ENCODE data around the gene ASMTL. TPM values are rescaled to one million over a fixed set of nuclear protein-coding genes. Genes with fewer than 3 reads are reported as not detected.

The ASMTL gene
- total and polyA plus RNA-seq, 2 of the 13 experiments (the other 11 are each of a cell fraction or from before 2014, with no cell fraction given): 5.6 to 16.3 TPM

DNA sequence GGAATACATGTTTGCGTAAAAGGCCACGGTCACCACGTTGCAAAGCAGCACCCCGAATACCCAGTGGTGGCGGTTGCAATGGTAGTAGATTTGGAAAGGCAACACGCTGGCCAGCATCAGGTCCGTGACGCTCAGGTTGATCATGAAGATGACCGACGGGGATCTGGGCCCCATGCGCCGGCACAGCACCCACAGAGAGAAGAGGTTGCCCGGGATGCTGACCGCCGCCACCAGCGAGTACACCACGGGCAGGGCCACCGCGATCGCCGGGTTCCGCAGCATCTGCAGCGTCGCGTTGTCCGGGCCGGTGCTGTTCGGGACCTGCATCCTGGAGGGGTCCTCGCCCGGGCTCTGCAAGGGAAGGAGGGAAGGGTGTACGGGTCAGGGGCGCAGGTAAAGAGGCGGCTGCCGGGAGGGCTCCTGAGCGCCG is 13.5 kb upstream of the ASMTL start:
- H3K4me3 ChIP-seq (replicated peaks in 1 of 3; ENCODE audit: insufficient read depth in 1 of 3, low read depth in 2 of 3, low read length in 3 of 3): no peak overlapping the region
- no peaks in the 10 kb centered on the region for H3K27me3 ChIP-seq (ENCODE audit: control insufficient read depth in 1 of 2, insufficient read depth in 2 of 2, low read length in 2 of 2)
- no peak overlapping the region for H3K4me2 ChIP-seq (ENCODE audit: low read depth, low read length)
- H4K20me1 ChIP-seq (ENCODE audit: insufficient read depth, low read length): no peaks in the 10 kb centered on the region
- no peak overlapping the region for H2AFZ ChIP-seq (ENCODE audit: low read length)
- ChIA-PET POLR2A (no interaction called here), CTCF (ENCODE audit: low intra/inter-chr PET ratio, low total read pairs) (no interaction called here)
- in situ Hi-C loops (cut with HindIII; ENCODE audit: extremely low pct_ligation_motif_present, low pct_unique_long_range_greater_than_20kb): loop anchor here (5.0 to 25.0 kb wide), 2 partner anchors 116 to 1146 kb away; no protein-coding TSS in a partner anchor
- DNase-seq (ENCODE audit: low spot score) (no peak), ATAC-seq (no peak), FAIRE-seq (no peak)
- intact Hi-C loops (cut with micrococcal nuclease; ENCODE audit: unreplicated experiment): no loop called here
- no peaks in the 10 kb centered on the region for H3K4me1 ChIP-seq (ENCODE audit: insufficient read depth, low read length)
- no peaks in the 10 kb centered on the region for H3K79me2 ChIP-seq (ENCODE audit: insufficient read depth, low read length)
- H3K9ac ChIP-seq (ENCODE audit: insufficient read depth, low read depth, low read length): no peak overlapping the region
- H3K36me3 ChIP-seq (replicated peaks in 1 of 2; ENCODE audit: control insufficient read depth in 1 of 2, insufficient read depth in 2 of 2, low read length in 2 of 2): no peaks in the 10 kb centered on the region
- 95% methylated on average over 30 of the region's 36 CpGs for WGBS (ENCODE audit: low lambda C conversion rate)
- no peak overlapping the region for H3K27ac ChIP-seq (ENCODE audit: extremely low read length, insufficient read depth, low read length)
- TF ChIP-seq HNRNPUL1 (IDR thresholded peaks at IDR 0.05; ENCODE audit: low read depth, low read length) (no peak), ARHGAP35 (CRISPR knock-in tag; IDR thresholded peaks at IDR 0.05; ENCODE audit: borderline replicate concordance) (no peak), ZNF101 (CRISPR knock-in tag; IDR thresholded peaks at IDR 0.05; ENCODE audit: borderline replicate concordance, low read depth) (no peak), ZFP36L2 (CRISPR knock-in tag; IDR thresholded peaks at IDR 0.05) (no peak), JUN (CRISPR knock-in tag; IDR thresholded peaks at IDR 0.05) (no peak), POGZ (CRISPR knock-in tag; IDR thresholded peaks at IDR 0.05) (no peak), HHEX (CRISPR knock-in tag; IDR thresholded peaks at IDR 0.05) (no peak), YEATS2 (CRISPR knock-in tag; IDR thresholded peaks at IDR 0.05; ENCODE audit: borderline replicate concordance) (no peak)
- TF ChIP-seq, protein P1, sequence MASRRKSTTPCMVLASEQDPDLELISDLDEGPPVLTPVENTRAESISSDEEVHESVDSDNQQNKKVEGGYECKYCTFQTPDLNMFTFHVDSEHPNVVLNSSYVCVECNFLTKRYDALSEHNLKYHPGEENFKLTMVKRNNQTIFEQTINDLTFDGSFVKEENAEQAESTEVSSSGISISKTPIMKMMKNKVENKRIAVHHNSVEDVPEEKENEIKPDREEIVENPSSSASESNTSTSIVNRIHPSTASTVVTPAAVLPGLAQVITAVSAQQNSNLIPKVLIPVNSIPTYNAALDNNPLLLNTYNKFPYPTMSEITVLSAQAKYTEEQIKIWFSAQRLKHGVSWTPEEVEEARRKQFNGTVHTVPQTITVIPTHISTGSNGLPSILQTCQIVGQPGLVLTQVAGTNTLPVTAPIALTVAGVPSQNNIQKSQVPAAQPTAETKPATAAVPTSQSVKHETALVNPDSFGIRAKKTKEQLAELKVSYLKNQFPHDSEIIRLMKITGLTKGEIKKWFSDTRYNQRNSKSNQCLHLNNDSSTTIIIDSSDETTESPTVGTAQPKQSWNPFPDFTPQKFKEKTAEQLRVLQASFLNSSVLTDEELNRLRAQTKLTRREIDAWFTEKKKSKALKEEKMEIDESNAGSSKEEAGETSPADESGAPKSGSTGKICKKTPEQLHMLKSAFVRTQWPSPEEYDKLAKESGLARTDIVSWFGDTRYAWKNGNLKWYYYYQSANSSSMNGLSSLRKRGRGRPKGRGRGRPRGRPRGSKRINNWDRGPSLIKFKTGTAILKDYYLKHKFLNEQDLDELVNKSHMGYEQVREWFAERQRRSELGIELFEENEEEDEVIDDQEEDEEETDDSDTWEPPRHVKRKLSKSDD (CRISPR knock-in tag; IDR thresholded peaks at IDR 0.05; ENCODE audit: low read depth): no peak
- no peaks in the 10 kb centered on the region for H3K9me3 ChIP-seq (ENCODE audit: low read length)
- BruUV-seq (replicated peaks): no TSS peak
